Bronchial epithelial cell (primary cell): Measurements from ENCODE around the gene ALDH3B2. TPM values are rescaled to one million over a fixed set of nuclear protein-coding genes. Genes with fewer than 3 reads are reported as not detected.

ENCODE experiments used
- DNase-seq: peaks from one replicate; pipeline ENCODE4 v3.0.0-alpha.2; 2010; ENCODE audit warnings: low read depth
- FAIRE-seq: peaks from 2 replicates; lab custom pipeline; 2011; peaks lifted over from hg19 to GRCh38; lab: Jason Lieb, UNC
- H3K27me3 ChIP-seq: 2 replicates; pipeline ENCODE4 v1.5.1; 2011; ENCODE audit warnings: low read length; ENCODE audit not compliant: control insufficient read depth, insufficient read depth
- H3K36me3 ChIP-seq: 2 replicates; pipeline ENCODE4 v1.5.1; 2011; ENCODE audit warnings: low read length; ENCODE audit not compliant: control insufficient read depth, insufficient read depth
- H3K4me3 ChIP-seq: 2 replicates; pipeline ENCODE4 v1.5.1; 2011; ENCODE audit warnings: mild to moderate bottlenecking, low read depth, low read length, control low read depth
- total RNA-seq: library from RNA; depleted of rRNA; stranded (reverse); fragments of >200 nt; gene quantifications from 2 replicates; pipeline ENCODE4 v1.2.1, GENCODE V29; 2014
- TF ChIP-seq, protein P1 (sequence below): IDR thresholded peaks from 2 replicates; pipeline ENCODE4 v1.5.1; 2011; ENCODE audit warnings: mild to moderate bottlenecking, moderate library complexity, low read length, control low read depth, inconsistent platforms; ENCODE audit not compliant: insufficient read depth, severe bottlenecking

Gene ALDH3B2
- total RNA-seq, 1 donor from 2014 or later: 17.9 TPM

DNA sequence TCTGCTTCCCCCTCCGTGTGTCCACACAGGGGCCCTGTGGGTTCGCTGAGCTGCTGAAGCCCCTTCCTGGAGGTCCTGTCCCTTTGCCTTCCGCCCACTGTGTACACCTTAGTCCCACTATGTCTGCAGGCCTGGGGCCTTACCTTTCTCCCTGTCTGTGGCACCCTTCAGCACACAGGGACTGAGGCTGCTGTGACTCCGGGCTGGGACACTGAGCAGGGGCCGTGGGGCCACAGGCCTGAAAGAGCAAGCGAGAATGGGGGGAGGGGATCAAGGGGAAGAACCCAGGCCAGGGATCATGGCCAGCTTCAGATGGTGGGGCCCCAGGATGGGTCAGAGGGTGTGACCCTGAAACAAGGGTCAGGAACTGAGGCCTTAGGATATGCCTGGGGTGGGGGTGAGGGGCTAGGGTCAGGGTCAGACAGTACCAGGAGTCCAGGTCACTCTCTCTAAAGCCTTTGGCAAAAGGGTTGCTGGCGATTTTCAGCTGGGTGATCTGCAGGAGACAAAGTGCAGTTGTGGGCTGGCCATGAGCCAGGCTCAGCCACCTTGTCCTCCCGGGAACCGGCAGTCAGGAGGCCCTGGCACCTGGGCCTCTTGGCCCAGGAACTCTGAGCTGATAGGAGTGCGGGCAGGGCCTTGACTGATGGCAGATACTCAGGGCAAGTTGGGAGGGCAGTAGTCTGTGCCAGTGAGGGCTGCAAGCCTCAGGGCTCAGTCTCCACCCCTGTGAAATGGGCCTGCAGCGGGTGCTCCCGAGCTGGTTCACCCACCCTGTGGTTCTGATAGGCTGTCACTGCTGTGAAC is 42.0 kb downstream of the ALDH3B2 start:
- Histone ChIP-seq H3K27me3 (no peaks in the 10 kb centered on the region), H3K36me3 (no peaks in the 10 kb centered on the region), H3K4me3 (no peak overlapping the region)
- FAIRE-seq (no peak), DNase-seq (no peak)
- TF ChIP-seq, protein P1, sequence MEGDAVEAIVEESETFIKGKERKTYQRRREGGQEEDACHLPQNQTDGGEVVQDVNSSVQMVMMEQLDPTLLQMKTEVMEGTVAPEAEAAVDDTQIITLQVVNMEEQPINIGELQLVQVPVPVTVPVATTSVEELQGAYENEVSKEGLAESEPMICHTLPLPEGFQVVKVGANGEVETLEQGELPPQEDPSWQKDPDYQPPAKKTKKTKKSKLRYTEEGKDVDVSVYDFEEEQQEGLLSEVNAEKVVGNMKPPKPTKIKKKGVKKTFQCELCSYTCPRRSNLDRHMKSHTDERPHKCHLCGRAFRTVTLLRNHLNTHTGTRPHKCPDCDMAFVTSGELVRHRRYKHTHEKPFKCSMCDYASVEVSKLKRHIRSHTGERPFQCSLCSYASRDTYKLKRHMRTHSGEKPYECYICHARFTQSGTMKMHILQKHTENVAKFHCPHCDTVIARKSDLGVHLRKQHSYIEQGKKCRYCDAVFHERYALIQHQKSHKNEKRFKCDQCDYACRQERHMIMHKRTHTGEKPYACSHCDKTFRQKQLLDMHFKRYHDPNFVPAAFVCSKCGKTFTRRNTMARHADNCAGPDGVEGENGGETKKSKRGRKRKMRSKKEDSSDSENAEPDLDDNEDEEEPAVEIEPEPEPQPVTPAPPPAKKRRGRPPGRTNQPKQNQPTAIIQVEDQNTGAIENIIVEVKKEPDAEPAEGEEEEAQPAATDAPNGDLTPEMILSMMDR: no peak

DNA sequence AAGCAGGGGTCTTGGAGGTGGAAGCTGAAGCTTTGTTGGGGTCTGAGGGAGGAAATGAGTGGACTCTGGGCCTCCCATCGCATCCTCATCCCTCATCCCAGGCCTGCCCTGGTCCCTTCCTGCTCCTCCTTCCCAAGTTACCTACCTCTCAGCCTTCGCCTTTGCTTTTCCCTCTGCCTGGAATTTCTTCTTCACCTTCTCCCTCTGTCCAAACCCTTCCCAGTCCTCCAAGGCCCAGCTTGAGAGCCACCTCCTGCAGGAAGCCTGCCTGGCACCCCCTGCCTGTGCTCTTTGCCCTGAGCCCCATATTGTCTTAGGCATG is 42.6 kb downstream of the ALDH3B2 start:
- no peaks in the 10 kb centered on the region for H3K36me3 ChIP-seq
- no peak overlapping the region for H3K4me3 ChIP-seq
- H3K27me3 ChIP-seq: no peaks in the 10 kb centered on the region
- DNase-seq (no peak), FAIRE-seq (no peak)
- TF ChIP-seq, protein P1: no peak

DNA sequence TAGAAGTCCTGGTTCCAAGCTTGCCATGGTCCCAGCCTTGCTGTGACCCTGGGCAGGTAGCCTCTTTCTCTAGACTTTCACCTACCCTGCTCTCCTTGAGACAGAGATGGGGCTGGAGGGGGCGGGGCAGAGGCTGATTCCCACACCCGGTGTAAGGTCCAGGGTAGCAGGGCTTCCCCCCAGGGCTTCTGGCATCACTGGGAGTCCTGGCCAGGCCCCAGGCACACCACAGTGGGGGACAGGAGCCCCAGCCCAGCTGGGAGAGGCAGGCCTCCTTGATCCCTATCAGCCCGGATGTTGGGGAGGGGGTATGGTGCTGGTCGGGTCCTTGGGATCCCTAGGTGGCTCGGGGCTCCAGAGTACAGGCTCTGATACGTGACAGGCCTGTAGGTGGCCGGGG is 43.0 kb downstream of the ALDH3B2 start:
- Histone ChIP-seq H3K4me3 (no peak overlapping the region), H3K27me3 (no peaks in the 10 kb centered on the region), H3K36me3 (no peaks in the 10 kb centered on the region)
- FAIRE-seq (no peak), DNase-seq (no peak)
- TF ChIP-seq, protein P1: no peak

DNA sequence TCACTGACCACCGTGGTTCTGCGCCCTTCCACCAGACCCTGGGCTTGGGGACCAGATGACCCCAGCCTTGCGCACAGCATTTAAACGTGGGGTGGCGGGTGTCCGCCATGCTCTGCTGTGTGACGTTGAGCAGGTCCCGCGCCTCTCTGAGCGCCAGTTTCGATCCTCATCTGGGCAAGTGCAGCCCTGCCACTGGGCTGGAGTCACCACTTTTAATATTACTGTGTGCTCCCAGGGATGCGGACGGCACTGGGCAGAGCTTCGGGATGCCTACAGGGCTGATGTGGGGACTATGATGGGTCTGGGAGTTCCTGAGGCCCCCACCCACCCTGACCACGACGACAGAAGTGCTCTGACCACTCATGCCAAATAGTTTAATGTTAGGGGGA is 43.5 kb downstream of the ALDH3B2 start:
- H3K27me3 ChIP-seq: no peaks in the 10 kb centered on the region
- TF ChIP-seq, protein P1: no peak
- H3K4me3 ChIP-seq: peak overlapping the region; percentile 52
- no peak for FAIRE-seq
- no peak for DNase-seq
- H3K36me3 ChIP-seq: no peaks in the 10 kb centered on the region

DNA sequence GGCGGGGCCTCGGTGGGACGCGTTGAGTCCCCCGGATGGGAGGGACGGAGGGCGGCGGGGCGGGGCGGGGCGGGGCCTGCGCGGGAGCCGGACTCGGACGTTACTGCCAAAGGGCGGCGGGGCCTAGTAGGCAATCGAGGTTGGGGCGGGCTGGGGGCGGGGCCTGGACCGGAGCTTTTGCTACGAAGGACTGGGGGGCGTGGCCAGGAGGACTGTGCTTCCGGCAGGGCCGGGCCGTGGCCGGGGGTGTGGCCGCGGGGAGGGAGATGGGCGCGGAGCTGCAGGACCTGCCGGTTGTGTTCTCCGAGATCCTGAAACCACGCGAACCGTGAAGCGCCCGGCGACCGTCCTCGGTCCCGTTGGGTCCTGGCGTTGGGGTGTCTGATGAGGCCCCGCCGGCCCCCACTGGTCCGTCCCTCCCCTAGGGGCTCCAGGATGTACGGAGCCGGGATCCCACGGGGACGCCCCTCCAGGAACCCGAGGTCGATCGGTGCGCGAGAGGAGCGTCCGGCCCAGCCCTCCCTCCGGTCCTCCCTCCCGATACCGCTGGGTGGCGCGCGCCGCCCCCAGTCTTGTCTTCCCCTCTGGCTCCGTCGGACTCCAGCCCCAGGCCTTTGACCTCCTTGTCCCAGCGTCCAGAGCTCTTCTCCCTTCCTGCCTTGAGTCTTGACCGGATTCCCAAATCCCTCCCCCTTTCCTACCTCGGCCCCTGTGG is 44.0 kb downstream of the ALDH3B2 start:
- Histone ChIP-seq H3K4me3 (peak overlapping the region; percentile 59), H3K27me3 (no peaks in the 10 kb centered on the region), H3K36me3 (no peaks in the 10 kb centered on the region)
- DNase-seq (peak; percentile 86), FAIRE-seq (no peak)
- TF ChIP-seq, protein P1: peak; percentile 91
